ENCODE results near the gene CD58. TPM values are rescaled to one million over a fixed set of nuclear protein-coding genes. Genes with fewer than 3 reads are reported as not detected.

The CD58 gene
- total RNA-seq, 1 donor from 2014 or later: 19.8 TPM

DNA sequence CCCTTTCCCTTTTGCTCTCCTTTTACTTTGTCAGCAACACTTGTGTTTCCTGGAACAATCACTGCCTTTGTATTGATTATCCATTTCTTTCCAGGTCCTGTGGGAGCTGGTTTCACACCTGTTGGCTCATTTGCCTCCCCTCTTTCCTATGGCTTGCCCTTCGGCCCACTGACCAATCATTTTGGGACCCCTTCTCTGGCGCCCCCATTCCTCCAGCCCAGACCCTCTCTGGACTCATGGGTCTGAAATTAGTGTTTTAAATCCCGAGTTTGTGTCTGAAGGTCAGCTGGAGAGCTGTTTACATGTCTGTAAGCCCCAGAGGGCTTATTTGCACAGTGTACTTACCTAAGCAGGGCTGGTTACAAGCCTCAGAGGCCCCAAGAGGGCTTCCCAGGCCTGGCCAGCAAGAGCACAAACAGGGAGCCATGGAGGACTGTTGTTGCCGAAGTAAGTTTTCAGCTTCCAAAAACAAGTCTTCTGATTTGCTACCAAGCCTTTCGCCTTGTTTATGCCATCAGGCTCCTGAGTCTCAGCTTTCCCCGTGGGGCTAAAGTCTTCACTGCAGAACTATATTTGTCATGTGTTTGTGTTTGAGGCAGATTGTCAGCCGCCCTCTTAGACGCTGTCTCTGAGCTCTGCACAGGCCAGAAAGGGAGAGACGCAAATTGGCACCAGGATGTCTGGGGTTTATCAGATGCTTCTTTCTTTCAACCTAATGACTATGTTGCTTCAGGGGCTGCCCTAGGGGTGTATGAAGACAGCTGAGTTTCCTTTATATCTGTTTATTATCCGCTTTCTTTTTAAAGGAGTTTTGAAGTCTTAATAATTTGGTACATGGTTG lies 104.8 kb downstream of the CD58 start:
- ATAC-seq: no peak

- ATAC-seq: no peak
These were observed 105.4 kb downstream of the CD58 start for GRCh38 chr1:116465477-116465844.

Other genes with a start within 250 kb of the CD58 start
- gene ATP1A1, start 197.8 kb downstream of the CD58 start, total RNA-seq: 371 TPM
- 55.4 TPM for gene IGSF3, start 96.7 kb upstream of the CD58 start, total RNA-seq
- 1.3 TPM for gene CD2, start 183.4 kb upstream of the CD58 start, total RNA-seq

Measured in esophagus mucosa (tissue), 1 donor.